Spinal cord (tissue), 10 donors: ENCODE results near the gene PAX6. TPM values are rescaled to one million over a fixed set of nuclear protein-coding genes. Genes with fewer than 3 reads are reported as not detected.

ENCODE experiments used
- DNase-seq, 6 donors: peaks; one replicate each; pipeline versions ENCODE4 v3.0.0 to v3.0.0-alpha.2; 2013 to 2015; ENCODE audit warnings: low spot score in 6 of 6, low read depth in 4 of 6
- H3K27ac ChIP-seq: one replicate; pipeline ENCODE4 v1.5.1; 2013; ENCODE audit warnings: low read depth, low read length, control low read depth
- H3K27me3 ChIP-seq: one replicate; pipeline ENCODE4 v1.6.1; 2013; ENCODE audit warnings: low read length; ENCODE audit not compliant: control insufficient read depth, insufficient read depth
- H3K36me3 ChIP-seq: one replicate; pipeline ENCODE4 v1.6.1; 2013; ENCODE audit warnings: low read length; ENCODE audit not compliant: control insufficient read depth, insufficient read depth
- H3K4me1 ChIP-seq: one replicate; pipeline ENCODE4 v1.6.1; 2013; ENCODE audit warnings: low read length; ENCODE audit not compliant: control insufficient read depth, insufficient read depth
- H3K4me3 ChIP-seq: one replicate; pipeline ENCODE4 v1.5.1; 2013; ENCODE audit warnings: low read depth, low read length, control low read depth
- H3K9me3 ChIP-seq: one replicate; pipeline ENCODE4 v1.6.1; 2013; ENCODE audit warnings: low read length; ENCODE audit not compliant: control insufficient read depth, insufficient read depth
- WGBS: methylation state at CpG from one replicate; pipeline ENCODE4 v1.1.5; 2013; ENCODE audit warnings: missing lambda C conversion rate; ENCODE audit not compliant: insufficient coverage; 5-methylcytosine and 5-hydroxymethylcytosine counted together
- polyA plus RNA-seq, 2 donors: library from polyadenylated mRNA; unstranded; fragments of 120-200 nt; gene quantifications; one replicate each; pipeline ENCODE4 v1.2.1, GENCODE V29; 2013; ENCODE audit not compliant: insufficient read length in 2 of 2
- total RNA-seq, 2 donors: library from RNA; depleted of rRNA in 1 of 2; stranded (reverse); fragments of 120-200 nt in 1 of 2; fragments of >200 nt in 1 of 2; gene quantifications; one replicate each; pipeline versions ENCODE4 v1.2.3 to v1.2.4, GENCODE V29; 2013 to 2014
- donor health status: healthy.

The PAX6 gene
- total and polyA plus RNA-seq, 4 donors: 9.4 to 44.1 (median 31.0) TPM

DNA sequence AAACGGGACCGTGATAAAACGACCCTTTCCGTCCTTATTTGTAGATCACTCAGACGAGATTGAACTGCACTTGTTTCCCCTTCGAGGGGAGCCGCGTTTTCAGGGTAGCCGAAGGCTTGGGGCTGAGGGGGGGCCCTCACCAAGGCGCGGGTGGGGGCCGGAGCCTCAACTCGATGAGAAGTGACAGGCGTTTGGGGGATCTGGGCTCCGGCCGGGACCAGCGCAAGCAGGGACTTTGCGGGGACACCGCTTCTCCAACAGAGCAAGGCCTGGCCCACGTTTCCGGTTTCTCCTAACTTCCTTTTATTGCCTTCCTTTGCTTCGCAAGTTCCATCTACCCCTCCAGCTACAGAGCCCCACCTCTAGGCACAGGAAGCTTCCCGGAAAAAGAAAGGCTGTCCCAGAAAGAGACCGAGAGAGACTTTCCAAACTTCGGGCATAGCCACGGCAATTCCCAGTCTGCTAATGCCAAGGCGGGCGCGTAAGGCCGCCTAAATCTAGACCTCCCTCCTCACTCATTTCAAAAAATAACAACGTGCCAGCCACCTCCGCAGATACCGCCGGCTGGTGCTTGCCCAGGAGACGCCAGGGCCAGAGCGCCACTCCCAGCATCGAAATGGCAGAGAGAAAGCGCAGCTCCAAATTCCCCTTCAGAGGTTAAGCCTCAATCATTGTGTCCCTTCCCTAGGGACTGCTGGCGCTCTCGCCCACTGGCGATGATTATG lies 6.6 kb downstream of the PAX6 start:
- Histone ChIP-seq H3K27me3 (peaks cover 99% of the 10 kb centered on the region), H3K4me3 (no peak overlapping the region), H3K4me1 (peaks cover 37% of the 10 kb centered on the region), H3K9me3 (peaks cover 2% of the 10 kb centered on the region), H3K27ac (no peak overlapping the region), H3K36me3 (peaks cover 36% of the 10 kb centered on the region)
- DNase-seq: peak in 2 of 6 donors; percentile 40 to 73
- WGBS: 25% methylated on average over 41 of the region's 41 CpGs

DNA sequence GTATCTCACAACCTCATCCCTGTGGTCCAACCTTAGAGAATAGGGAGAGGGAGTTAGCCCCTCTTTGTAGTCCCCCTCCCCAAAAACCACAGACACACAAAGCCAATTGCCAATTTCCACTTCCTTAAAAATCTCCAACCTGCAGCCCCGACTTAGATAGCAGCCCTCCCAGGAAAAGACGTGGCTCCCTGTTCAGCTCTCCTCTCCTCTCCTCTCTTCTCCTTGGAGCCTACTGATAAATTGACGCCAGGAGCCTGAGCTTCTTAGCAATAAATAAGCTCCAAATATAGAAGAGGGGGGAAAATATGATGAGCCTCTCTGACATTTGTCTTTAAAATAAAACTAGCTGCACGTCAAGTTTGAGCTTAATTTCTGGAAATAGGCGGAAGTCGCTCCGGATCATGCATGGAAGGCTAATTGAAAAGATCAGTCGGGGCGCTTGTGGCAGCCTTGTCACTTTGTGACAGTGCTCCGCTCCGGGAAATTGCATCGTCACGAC lies 7.3 kb downstream of the PAX6 start:
- Histone ChIP-seq H3K27me3 (peaks cover 98% of the 10 kb centered on the region), H3K9me3 (peaks cover 2% of the 10 kb centered on the region), H3K4me3 (no peak overlapping the region), H3K27ac (no peak overlapping the region), H3K36me3 (peaks cover 37% of the 10 kb centered on the region), H3K4me1 (peaks cover 40% of the 10 kb centered on the region)
- whole genome bisulfite sequencing: 47% methylated on average over 10 of the region's 13 CpGs
- DNase-seq: peak in 2 of 6 donors; percentile 36 to 74

DNA sequence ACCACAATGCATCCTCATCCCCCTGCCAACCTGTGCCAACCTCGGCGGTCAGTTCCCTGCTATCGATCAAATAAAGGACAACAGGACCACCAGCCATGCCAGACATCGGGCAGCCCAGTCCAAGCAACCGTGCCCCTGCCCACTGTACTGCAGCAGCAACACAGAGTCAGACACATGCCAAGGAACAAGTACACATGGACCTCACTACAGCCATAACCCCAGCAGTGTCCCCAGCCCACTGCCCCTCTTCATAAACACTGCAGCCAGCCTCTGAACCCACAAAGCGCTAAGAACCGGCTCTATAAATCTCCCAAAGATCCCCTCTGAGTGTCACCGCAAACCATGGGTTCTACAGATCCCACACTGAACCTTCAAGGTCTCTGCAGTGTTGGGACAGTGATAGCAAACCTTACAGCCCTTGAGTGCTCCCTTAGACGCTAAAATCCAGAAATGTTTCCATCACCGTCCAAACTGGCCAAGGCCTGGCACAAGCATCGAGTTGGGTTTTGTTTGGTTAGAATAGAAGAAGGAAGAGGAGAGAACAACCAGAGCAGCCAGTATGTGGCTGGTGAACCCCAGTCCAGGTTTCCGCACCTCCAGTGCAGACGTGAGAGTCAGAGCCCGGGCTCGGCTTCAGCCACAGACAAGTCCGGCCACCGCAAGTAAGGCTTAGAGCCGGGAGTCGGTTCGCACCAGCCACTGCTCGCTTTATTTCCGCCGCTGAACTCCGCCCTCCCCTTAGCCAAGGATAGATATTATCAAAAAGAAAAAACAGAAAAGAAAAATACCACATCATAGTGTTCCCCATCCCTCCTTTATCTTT lies 7.9 kb downstream of the PAX6 start:
- H3K4me1 ChIP-seq: peaks cover 44% of the 10 kb centered on the region
- WGBS: 31% methylated on average over 10 of the region's 24 CpGs

DNA sequence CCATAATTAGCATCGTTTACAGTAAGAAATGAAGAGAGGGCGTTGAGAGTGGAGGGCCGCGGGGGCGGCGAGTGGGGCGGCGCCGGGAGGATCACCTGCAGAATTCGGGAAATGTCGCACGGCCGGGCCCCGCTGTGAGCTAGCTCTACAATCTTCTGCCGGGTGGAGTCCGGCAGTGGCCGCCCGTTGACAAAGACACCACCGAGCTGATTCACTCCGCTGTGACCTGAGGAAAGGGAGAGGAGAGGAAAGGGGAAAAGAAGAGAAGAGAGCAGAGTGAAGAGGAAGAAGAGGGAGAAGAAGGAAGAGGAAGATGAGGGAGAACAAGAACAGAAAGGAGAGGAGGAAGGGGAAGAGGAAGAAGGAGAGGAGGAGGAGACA lies 8.5 kb downstream of the PAX6 start:
- no peak overlapping the region for H3K27ac ChIP-seq
- peaks cover 47% of the 10 kb centered on the region for H3K4me1 ChIP-seq
- 31% methylated on average over 19 of the region's 20 CpGs for WGBS
- peaks cover 98% of the 10 kb centered on the region for H3K27me3 ChIP-seq
- H3K9me3 ChIP-seq: peaks cover 2% of the 10 kb centered on the region
- peaks cover 47% of the 10 kb centered on the region for H3K36me3 ChIP-seq
- no peak overlapping the region for H3K4me3 ChIP-seq
- no peak for DNase-seq

More for the DNA sequence above, 7.9 kb downstream of the PAX6 start:
- H3K27me3 ChIP-seq: peaks cover 98% of the 10 kb centered on the region
- H3K4me3 ChIP-seq: no peak overlapping the region
- no peak overlapping the region for H3K27ac ChIP-seq
- H3K9me3 ChIP-seq: peaks cover 2% of the 10 kb centered on the region
- peaks cover 44% of the 10 kb centered on the region for H3K36me3 ChIP-seq
- DNase-seq: peak in 2 of 6 donors; percentile 32 to 62

DNA sequence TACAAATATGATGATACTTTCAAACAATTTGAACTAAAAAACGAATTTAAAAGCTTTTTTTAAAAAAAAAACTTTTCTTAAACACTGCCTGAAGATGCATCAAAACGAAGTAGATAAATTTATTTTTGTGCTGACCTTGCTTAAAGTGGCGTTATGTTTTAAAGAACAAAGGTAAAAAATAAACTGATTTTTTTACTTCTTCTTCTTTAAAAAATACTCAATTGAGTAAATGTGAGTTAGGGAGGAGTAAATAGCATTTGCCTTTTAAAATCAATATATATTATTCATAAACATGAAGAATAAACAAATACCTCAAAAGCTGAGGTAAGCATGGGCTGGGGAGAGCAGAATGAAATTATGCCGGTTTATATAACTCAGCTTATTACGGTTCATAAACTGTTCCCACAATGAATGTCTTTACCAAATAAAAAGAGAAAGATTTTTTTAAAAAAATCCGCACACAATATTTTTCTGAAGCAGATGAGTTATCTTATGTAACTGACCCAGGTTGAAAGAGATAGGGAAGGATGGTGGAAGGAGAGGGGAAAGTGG lies 9.0 kb downstream of the PAX6 start:
- Histone ChIP-seq H3K27ac (no peak overlapping the region), H3K36me3 (peaks cover 49% of the 10 kb centered on the region), H3K4me3 (no peak overlapping the region), H3K27me3 (peaks cover 98% of the 10 kb centered on the region), H3K4me1 (peaks cover 53% of the 10 kb centered on the region), H3K9me3 (peaks cover 2% of the 10 kb centered on the region)
- peak in 1 of 6 donors; percentile 3 for DNase-seq
- no CpG with 5 or more reads among the region's 6 CpGs for WGBS

DNA sequence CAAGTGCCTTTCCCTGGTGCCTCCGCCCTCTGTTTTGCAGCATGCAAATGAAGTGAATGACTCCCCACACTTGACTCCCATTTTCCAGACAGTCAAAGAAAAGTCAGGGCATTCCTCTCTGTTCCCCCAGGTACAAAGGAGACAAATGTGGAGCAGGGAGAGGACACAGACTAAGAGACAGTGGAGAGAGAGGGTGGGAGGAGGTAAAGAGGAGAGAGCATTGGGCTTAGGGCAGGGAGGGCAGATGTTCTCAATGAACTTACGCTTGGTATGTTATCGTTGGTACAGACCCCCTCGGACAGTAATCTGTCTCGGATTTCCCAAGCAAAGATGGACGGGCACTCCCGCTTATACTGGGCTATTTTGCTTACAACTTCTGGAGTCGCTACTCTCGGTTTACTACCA lies 9.8 kb downstream of the PAX6 start:
- DNase-seq: peak in 2 of 6 donors; percentile 3 to 44
- WGBS: 66% methylated on average over 8 of the region's 9 CpGs
- H3K4me3 ChIP-seq: no peak overlapping the region
- peaks cover 56% of the 10 kb centered on the region for H3K4me1 ChIP-seq
- H3K9me3 ChIP-seq: peaks cover 2% of the 10 kb centered on the region
- H3K27me3 ChIP-seq: peaks cover 98% of the 10 kb centered on the region
- H3K27ac ChIP-seq: no peak overlapping the region
- peaks cover 48% of the 10 kb centered on the region for H3K36me3 ChIP-seq

DNA sequence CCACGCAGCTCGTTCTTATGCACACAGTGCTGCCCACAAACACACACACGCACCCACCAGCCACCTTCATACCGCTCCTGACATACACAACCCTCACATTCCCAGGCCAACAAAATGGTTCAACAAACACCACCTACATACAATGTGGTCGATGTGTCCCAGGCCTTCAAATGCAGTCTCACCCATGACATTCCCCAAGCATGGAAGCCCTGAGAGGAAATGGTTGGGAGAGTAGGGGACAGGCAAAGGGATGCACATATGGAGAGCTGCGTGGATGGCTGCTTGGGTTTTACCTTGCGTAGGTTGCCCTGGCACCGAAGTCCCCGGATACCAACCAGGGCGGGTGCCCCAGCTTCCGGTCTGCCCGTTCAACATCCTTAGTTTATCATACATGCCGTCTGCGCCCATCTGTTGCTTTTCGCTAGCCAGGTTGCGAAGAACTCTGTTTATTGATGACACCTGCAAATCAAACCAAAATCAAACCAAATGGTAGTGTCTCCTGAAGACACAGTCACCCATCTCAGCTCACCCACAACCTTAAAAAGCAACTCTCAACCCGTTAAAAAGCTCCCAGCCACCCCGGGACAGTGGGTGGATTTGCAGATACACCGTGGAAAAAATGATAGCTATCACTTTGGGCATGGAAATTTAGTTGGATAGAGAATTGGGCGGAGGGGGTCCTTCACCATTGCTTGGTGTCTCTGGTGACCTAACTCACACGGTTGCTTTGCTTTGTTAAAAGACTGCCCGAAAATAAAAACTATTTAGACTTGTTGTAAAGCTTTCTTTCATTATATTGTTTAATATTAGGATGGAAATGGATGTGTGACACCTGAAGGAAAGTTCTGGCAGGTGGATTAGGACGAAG lies 10.5 kb downstream of the PAX6 start:
- Histone ChIP-seq H3K4me1 (peaks cover 56% of the 10 kb centered on the region), H3K27me3 (peaks cover 98% of the 10 kb centered on the region), H3K27ac (no peak overlapping the region), H3K4me3 (no peak overlapping the region), H3K9me3 (peaks cover 2% of the 10 kb centered on the region), H3K36me3 (peaks cover 41% of the 10 kb centered on the region)
- WGBS: 61% methylated on average over 15 of the region's 23 CpGs
- peak in 2 of 6 donors; percentile 3 to 60 for DNase-seq

DNA sequence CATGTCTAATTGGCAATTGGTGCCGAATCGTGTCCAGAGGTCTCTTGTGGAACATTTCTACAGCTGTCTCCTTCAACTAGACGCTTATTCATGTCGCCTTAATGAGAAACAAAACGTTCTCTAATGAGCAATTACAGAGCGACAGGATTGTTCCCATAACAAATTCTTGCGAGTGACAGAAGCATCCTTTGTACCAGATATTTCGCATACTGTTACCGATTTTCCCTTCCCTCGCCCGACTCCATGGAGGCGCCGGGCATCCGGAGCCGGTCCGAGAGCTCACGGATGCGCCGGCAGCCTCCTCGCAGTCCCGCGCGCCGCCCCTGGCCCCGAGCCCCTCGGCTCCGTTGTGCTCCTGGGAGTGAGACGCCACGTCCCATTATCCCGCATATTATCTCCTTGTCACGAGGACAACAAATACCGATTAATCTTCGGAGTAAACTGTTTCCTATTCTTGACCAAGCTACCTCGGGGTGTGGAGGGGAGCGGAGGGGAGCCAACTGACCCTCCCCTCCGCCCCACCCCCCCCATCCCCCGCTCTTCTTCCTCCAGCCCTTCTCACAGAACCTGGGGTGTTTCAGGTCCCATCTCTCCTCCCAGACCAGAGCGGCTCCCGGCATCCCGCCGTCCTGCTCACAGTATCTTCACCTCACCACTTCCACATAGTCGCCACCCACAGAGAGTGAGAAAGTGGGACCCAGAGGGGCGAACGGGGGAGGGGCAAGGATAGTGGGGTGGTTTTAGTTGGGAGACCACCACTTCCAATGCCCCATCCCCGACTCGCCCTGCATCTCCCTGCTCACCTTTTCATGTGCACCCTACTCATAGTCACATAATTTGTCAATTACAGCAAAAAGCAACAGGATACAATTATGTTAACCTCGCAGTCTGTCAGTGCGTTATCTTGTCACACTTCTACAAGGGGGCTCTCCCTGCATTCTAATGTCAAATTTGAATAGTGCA lies 11.4 kb downstream of the PAX6 start:
- peak in 2 of 6 donors; percentile 77 to 86 for DNase-seq
- peaks cover 50% of the 10 kb centered on the region for H3K4me1 ChIP-seq
- peaks cover 2% of the 10 kb centered on the region for H3K9me3 ChIP-seq
- WGBS: 12% methylated on average over 35 of the region's 48 CpGs
- H3K4me3 ChIP-seq: no peak overlapping the region
- no peak overlapping the region for H3K27ac ChIP-seq
- peaks cover 91% of the 10 kb centered on the region for H3K27me3 ChIP-seq
- H3K36me3 ChIP-seq: peaks cover 33% of the 10 kb centered on the region
